Measurements from ENCODE around the gene PTCH1. TPM values are rescaled to one million over a fixed set of nuclear protein-coding genes. Genes with fewer than 3 reads are reported as not detected.

PTCH1 gene
- total RNA-seq, 1 donor from 2014 or later, result 24.1 TPM

DNA sequence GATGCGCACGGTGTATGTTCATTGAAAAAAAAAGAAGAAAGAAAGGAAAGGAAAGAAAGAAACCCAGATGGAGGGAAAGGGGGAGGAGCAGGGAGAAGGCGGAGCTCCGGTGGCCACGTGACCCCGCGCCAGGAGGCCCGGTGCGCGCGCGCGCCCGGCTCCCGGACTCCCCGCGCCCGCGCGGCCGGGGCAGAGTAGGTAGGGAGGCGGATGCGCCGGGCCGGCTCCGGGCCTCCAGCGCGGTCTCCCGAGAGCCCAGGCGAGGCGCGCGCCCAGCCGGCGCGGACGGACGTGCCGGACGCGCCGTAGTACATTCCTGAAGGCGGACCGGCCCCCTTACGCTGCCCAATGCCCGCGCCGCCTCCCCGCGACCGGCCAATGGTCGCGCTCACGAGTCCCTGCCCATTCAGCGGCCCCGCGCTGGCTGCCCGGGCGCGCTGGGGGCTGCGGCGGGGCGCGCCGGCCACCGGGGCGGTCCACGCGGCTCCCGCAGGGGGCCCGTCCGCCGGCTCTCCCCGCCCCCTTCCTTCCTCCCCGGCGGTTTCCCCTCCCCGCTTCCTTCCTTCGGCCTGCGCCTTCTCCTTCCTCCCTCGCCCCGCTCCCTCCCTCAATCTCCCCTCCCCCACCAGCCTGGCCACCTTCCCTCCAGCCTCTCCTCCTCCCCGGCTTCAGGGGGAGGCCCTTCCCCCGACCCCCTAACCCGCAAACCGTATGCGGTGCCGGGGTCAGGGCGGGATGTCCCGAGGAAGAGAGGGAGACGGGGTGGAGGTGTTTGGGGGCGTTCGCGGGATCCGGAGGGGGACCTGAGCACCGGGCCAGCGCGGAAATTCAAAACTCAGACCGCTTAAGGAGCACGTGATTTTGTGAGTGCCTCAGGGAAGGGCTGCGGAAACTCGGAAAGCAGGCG, 5.8 kb downstream of the PTCH1 start:
- peaks cover 4% of the 10 kb centered on the region for H3K36me3 Mint-ChIP-seq (ENCODE audit: low read depth, unreplicated experiment)
- H3K4me3 Mint-ChIP-seq (ENCODE audit: unreplicated experiment), result peak overlapping the region; percentile 95
- peak; percentile 91 for DNase-seq (ENCODE audit: low spot score)
- no peak for TF ChIP-seq CTCF (IDR thresholded peaks at IDR 0.05; ENCODE audit: unreplicated experiment)
- peak overlapping the region; percentile 95 for H3K27ac Mint-ChIP-seq (ENCODE audit: unreplicated experiment)
- no peaks in the 10 kb centered on the region for H3K9me3 Mint-ChIP-seq (ENCODE audit: unreplicated experiment)
- H3K27me3 Mint-ChIP-seq (ENCODE audit: unreplicated experiment), result peaks cover 11% of the 10 kb centered on the region
- peaks cover 30% of the 10 kb centered on the region for H3K4me1 Mint-ChIP-seq (ENCODE audit: unreplicated experiment)

- H3K36me3 Mint-ChIP-seq (ENCODE audit: low read depth, unreplicated experiment), result peaks cover 7% of the 10 kb centered on the region
- peak overlapping the region; percentile 68 for H3K27ac Mint-ChIP-seq (ENCODE audit: unreplicated experiment)
- peak overlapping the region; percentile 95 for H3K4me3 Mint-ChIP-seq (ENCODE audit: unreplicated experiment)
- no peaks in the 10 kb centered on the region for H3K9me3 Mint-ChIP-seq (ENCODE audit: unreplicated experiment)
- peaks cover 31% of the 10 kb centered on the region for H3K4me1 Mint-ChIP-seq (ENCODE audit: unreplicated experiment)
- peaks cover 14% of the 10 kb centered on the region for H3K27me3 Mint-ChIP-seq (ENCODE audit: unreplicated experiment)
- peak; percentile 19 for DNase-seq (ENCODE audit: low spot score)
- no peak for TF ChIP-seq CTCF (IDR thresholded peaks at IDR 0.05; ENCODE audit: unreplicated experiment)
Measured at GRCh38 chr9:95509851-95510708, 6.7 kb downstream of the PTCH1 start.

- DNase-seq (ENCODE audit: low spot score), result peak; percentile 69
- Mint-ChIP-seq H3K9me3 (ENCODE audit: unreplicated experiment) (no peaks in the 10 kb centered on the region), H3K27me3 (ENCODE audit: unreplicated experiment) (peaks cover 12% of the 10 kb centered on the region), H3K4me1 (ENCODE audit: unreplicated experiment) (peaks cover 36% of the 10 kb centered on the region), H3K36me3 (ENCODE audit: low read depth, unreplicated experiment) (peaks cover 7% of the 10 kb centered on the region), H3K27ac (ENCODE audit: unreplicated experiment) (peak overlapping the region; percentile 68), H3K4me3 (ENCODE audit: unreplicated experiment) (peak overlapping the region; percentile 95)
- no peak for TF ChIP-seq CTCF (IDR thresholded peaks at IDR 0.05; ENCODE audit: unreplicated experiment)
Measured at GRCh38 chr9:95508968-95509850, 7.6 kb downstream of the PTCH1 start.

- TF ChIP-seq CTCF (IDR thresholded peaks at IDR 0.05; ENCODE audit: unreplicated experiment), result no peak
- H3K4me1 Mint-ChIP-seq (ENCODE audit: unreplicated experiment), result peaks cover 36% of the 10 kb centered on the region
- peak; percentile 38 for DNase-seq (ENCODE audit: low spot score)
- peaks cover 12% of the 10 kb centered on the region for H3K27me3 Mint-ChIP-seq (ENCODE audit: unreplicated experiment)
- H3K9me3 Mint-ChIP-seq (ENCODE audit: unreplicated experiment), result no peaks in the 10 kb centered on the region
- no peak overlapping the region for H3K27ac Mint-ChIP-seq (ENCODE audit: unreplicated experiment)
- peaks cover 7% of the 10 kb centered on the region for H3K36me3 Mint-ChIP-seq (ENCODE audit: low read depth, unreplicated experiment)
- H3K4me3 Mint-ChIP-seq (ENCODE audit: unreplicated experiment), result peak overlapping the region; percentile 100
Measured at GRCh38 chr9:95508242-95508967, 8.4 kb downstream of the PTCH1 start.
